Daoy (cell line): ENCODE results near the gene ADRM1. TPM values are rescaled to one million over a fixed set of nuclear protein-coding genes. Genes with fewer than 3 reads are reported as not detected.

Experiments
- DNase-seq: peaks from one replicate; pipeline ENCODE4 v3.0.0-alpha.2; 2015; ENCODE audit warnings: low read depth
- total RNA-seq: library from RNA; depleted of rRNA; stranded (reverse); fragments of >200 nt; shearing (Covaris generic); gene quantifications from 2 replicates; pipeline ENCODE4 v1.2.3, GENCODE V29; 2014

Gene ADRM1
- total RNA-seq, 1 experiment from 2014 or later, result 390 TPM

GRCh38 chr20:62298577-62299249 is 4.1 kb upstream of the ADRM1 start:
- DNase-seq, result no peak

- DNase-seq, result no peak
These were observed 3.0 kb upstream of the ADRM1 start for GRCh38 chr20:62299666-62300236.

GRCh38 chr20:62300319-62300718 is 2.5 kb upstream of the ADRM1 start:
- no peak for DNase-seq

GRCh38 chr20:62301111-62301668 is 1.6 kb upstream of the ADRM1 start:
- no peak for DNase-seq

- DNase-seq, result peak; percentile 94
These were observed 940 bp upstream of the ADRM1 start for GRCh38 chr20:62301773-62302340.

- no peak for DNase-seq
These were observed 204 bp downstream of the ADRM1 start for GRCh38 chr20:62303062-62303339.

- DNase-seq, result no peak
These were observed 786 bp downstream of the ADRM1 start for GRCh38 chr20:62303340-62304226.

GRCh38 chr20:62304331-62305148 is 1.7 kb downstream of the ADRM1 start:
- DNase-seq, result no peak

GRCh38 chr20:62305149-62305764 is 2.5 kb downstream of the ADRM1 start:
- DNase-seq, result no peak

- no peak for DNase-seq
These were observed 3.1 kb downstream of the ADRM1 start for GRCh38 chr20:62305765-62306413.

GRCh38 chr20:62306414-62307187 is 3.8 kb downstream of the ADRM1 start:
- no peak for DNase-seq

- no peak for DNase-seq
These were observed 4.7 kb downstream of the ADRM1 start for GRCh38 chr20:62307226-62308101.

- no peak for DNase-seq
These were observed 5.5 kb downstream of the ADRM1 start for GRCh38 chr20:62308102-62308822.

- no peak for DNase-seq
These were observed 6.6 kb downstream of the ADRM1 start for GRCh38 chr20:62309198-62309944.

- peak; percentile 33 for DNase-seq
These were observed 7.4 kb downstream of the ADRM1 start for GRCh38 chr20:62309947-62310756.

- no peak for DNase-seq
These were observed 7.9 kb downstream of the ADRM1 start for GRCh38 chr20:62310757-62311121.
